CD4-positive, alpha-beta memory T cell (primary cell): ENCODE data around the gene RSBN1. TPM values are rescaled to one million over a fixed set of nuclear protein-coding genes. Genes with fewer than 3 reads are reported as not detected.
A peak's percentile ranks its signal among the peaks of the same experiment; 100 is the strongest.

Experiments
- CTCF ChIA-PET: fragments of 350-600 bp; sonication (Branson Sonifier 250); formaldehyde crosslinking; loops from one replicate; lab custom pipeline; 2021; ENCODE audit warnings: inconsistent platforms; ENCODE audit not compliant: partially characterized antibody; lab: Charles Lee
- POLR2A ChIA-PET: fragments of 350-600 bp; sonication (Branson Sonifier 250); formaldehyde crosslinking; loops from one replicate; lab custom pipeline; 2021; ENCODE audit not compliant: partially characterized antibody; lab: Charles Lee
- DNase-seq, 5 donors: peaks; one replicate each; pipeline versions ENCODE4 v3.0.0 to v3.0.0-alpha.2; 2020 to 2022; ENCODE audit warnings: mixed read lengths in 1 of 5
- H3K27ac ChIP-seq: one replicate; pipeline ENCODE4 v1.7.0; 2013; ENCODE audit warnings: low read depth, low read length
- H3K27me3 ChIP-seq: 2 replicates; pipeline ENCODE4 v1.7.0; 2013; ENCODE audit warnings: mild to moderate bottlenecking, low read length, moderate library complexity; ENCODE audit not compliant: insufficient read depth
- H3K36me3 ChIP-seq: 2 replicates; pipeline ENCODE4 v1.7.0; 2013; ENCODE audit warnings: mild to moderate bottlenecking, low read length, moderate library complexity; ENCODE audit not compliant: insufficient read depth
- H3K4me1 ChIP-seq: 2 replicates; pipeline ENCODE4 v1.7.0; 2013; ENCODE audit warnings: mild to moderate bottlenecking, low read length, moderate library complexity; ENCODE audit not compliant: insufficient read depth
- H3K4me3 ChIP-seq, 2 donors: one replicate each; pipeline ENCODE4 v1.7.0; 2013; ENCODE audit warnings: low read length in 2 of 2, mild to moderate bottlenecking in 1 of 2
- H3K9me3 ChIP-seq, 2 donors: one replicate each; pipeline ENCODE4 v1.7.0; 2013; ENCODE audit warnings: low read length in 2 of 2, control low read depth in 1 of 2; ENCODE audit not compliant: control insufficient read depth in 1 of 2
- H3K27ac Mint-ChIP-seq, 7 donors: one replicate each; pipeline ENCODE4 v1.8.0; 2020 to 2021; ENCODE audit warnings: mixed read lengths in 7 of 7, mild to moderate bottlenecking in 6 of 7, inconsistent platforms in 3 of 7, moderate library complexity in 3 of 7
- H3K27me3 Mint-ChIP-seq, 2 donors: one replicate each; pipeline ENCODE4 v1.8.0; 2020 to 2021; ENCODE audit warnings: mixed read lengths in 2 of 2
- H3K36me3 Mint-ChIP-seq, 2 donors: one replicate each; pipeline ENCODE4 v1.8.0; 2020 to 2021; ENCODE audit warnings: mixed read lengths in 2 of 2, inconsistent platforms in 1 of 2, mild to moderate bottlenecking in 1 of 2
- H3K4me1 Mint-ChIP-seq, 4 donors: one replicate each; pipeline ENCODE4 v1.8.0; 2020 to 2021; ENCODE audit warnings: mixed read lengths in 4 of 4, mild to moderate bottlenecking in 1 of 4
- H3K4me3 Mint-ChIP-seq, 8 donors: one replicate each; pipeline ENCODE4 v1.8.0; 2020 to 2021; ENCODE audit warnings: mixed read lengths in 8 of 8, mild to moderate bottlenecking in 7 of 8, moderate library complexity in 6 of 8, inconsistent platforms in 3 of 8
- H3K9me3 Mint-ChIP-seq, 8 donors: one replicate each; pipeline ENCODE4 v1.8.0; 2020 to 2021; ENCODE audit warnings: mixed read lengths in 8 of 8, mild to moderate bottlenecking in 5 of 8, inconsistent platforms in 3 of 8, moderate library complexity in 1 of 8
- intact Hi-C: fragments of 100-400 bp; cut with micrococcal nuclease; formaldehyde crosslinking; loops from one replicate; pipeline ENCODE4 v1.15.1; 2023
- polyA plus RNA-seq, 2 donors: library from polyadenylated mRNA; unstranded; fragments of 300-500 nt; fragmentation: Illumina TruSeq; gene quantifications; one replicate each; pipeline ENCODE4 v1.2.3, GENCODE V29; 2021
- total RNA-seq, 2 experiments: library from RNA; stranded (reverse); gene quantifications; one replicate each; pipeline ENCODE4 v1.2.3, GENCODE V29; 2021

The RSBN1 gene
- total and polyA plus RNA-seq, 4 experiments from 2014 or later, result 41.1 to 60.2 (median 55.3) TPM

- Histone ChIP-seq H3K4me3 (no peak overlapping the region), H3K27ac (no peak overlapping the region), H3K36me3 (peaks cover 13% of the 10 kb centered on the region), H3K4me1 (peaks cover 44% of the 10 kb centered on the region), H3K27me3 (no peaks in the 10 kb centered on the region), H3K9me3 (no peaks in the 10 kb centered on the region)
- Mint-ChIP-seq H3K27me3 (no peaks in the 10 kb centered on the region), H3K9me3 (no peaks in the 10 kb centered on the region), H3K36me3 (peaks cover 21 to 26% of the 10 kb centered on the region in 2 donors), H3K4me1 (peaks cover 4 to 14% (median 8%) of the 10 kb centered on the region in 4 donors), H3K27ac (peak overlapping the region in 1 of 7 donors; percentile 53), H3K4me3 (no peak overlapping the region)
- intact Hi-C loops, result no loop called here
- CTCF ChIA-PET, result interaction anchor here (1.0 kb wide), 1 partner anchor 19 kb away, joined by 3 read pairs; no protein-coding TSS in a partner anchor
- POLR2A ChIA-PET, result interaction anchor here (2.2 to 5.9 kb wide), 2 partner anchors 18 to 34 kb away, joined by 10 to 45 read pairs; partner anchors contain the start of genes PHTF1 and RSBN1
- no peak for DNase-seq
Measured at GRCh38 chr1:113777561-113777960, 34.7 kb downstream of the RSBN1 start.

GRCh38 chr1:113770031-113770430, 42.2 kb downstream of the RSBN1 start:
- Mint-ChIP-seq H3K9me3 (no peaks in the 10 kb centered on the region), H3K27me3 (no peaks in the 10 kb centered on the region), H3K4me1 (peaks cover 31 to 50% (median 43%) of the 10 kb centered on the region in 4 donors), H3K27ac (peak overlapping the region; percentile 8 to 81 (median 57)), H3K4me3 (peak overlapping the region in 4 of 8 donors; percentile 4 to 43 (median 23)), H3K36me3 (peaks cover 45 to 57% of the 10 kb centered on the region in 2 donors)
- H3K27me3 ChIP-seq, result no peaks in the 10 kb centered on the region
- no peaks in the 10 kb centered on the region for H3K9me3 ChIP-seq
- ChIA-PET POLR2A (interaction anchor here (1.0 to 2.5 kb wide), 3 partner anchors 10 to 41 kb away, joined by 3 to 14 read pairs (median 5); partner anchors contain the start of gene PHTF1), CTCF (interaction anchor here (1.1 to 1.7 kb wide), 4 partner anchors 12 to 697 kb away, joined by 3 to 6 read pairs (median 4); partner anchors contain the start of genes LRIG2 and RSBN1)
- H3K36me3 ChIP-seq, result peaks cover 28% of the 10 kb centered on the region
- H3K27ac ChIP-seq, result no peak overlapping the region
- no peak for DNase-seq
- intact Hi-C loops, result no loop called here
- H3K4me1 ChIP-seq, result peaks cover 15% of the 10 kb centered on the region
- H3K4me3 ChIP-seq, result no peak overlapping the region

GRCh38 chr1:113769601-113769970, 42.7 kb downstream of the RSBN1 start:
- ChIA-PET CTCF (interaction anchor here (1.1 to 1.7 kb wide), 4 partner anchors 11 to 697 kb away, joined by 3 to 6 read pairs (median 4); partner anchors contain the start of genes LRIG2 and RSBN1), POLR2A (interaction anchor here (1.0 to 2.5 kb wide), 3 partner anchors 10 to 42 kb away, joined by 3 to 14 read pairs (median 5); partner anchors contain the start of gene PHTF1)
- no peak overlapping the region for H3K4me3 ChIP-seq
- peaks cover 32% of the 10 kb centered on the region for H3K36me3 ChIP-seq
- H3K27ac ChIP-seq, result no peak overlapping the region
- Mint-ChIP-seq H3K27ac (peak overlapping the region in 6 of 7 donors; percentile 12 to 81 (median 60)), H3K4me1 (peaks cover 31 to 50% (median 43%) of the 10 kb centered on the region in 4 donors), H3K36me3 (peaks cover 45 to 61% of the 10 kb centered on the region in 2 donors), H3K27me3 (no peaks in the 10 kb centered on the region), H3K9me3 (no peaks in the 10 kb centered on the region), H3K4me3 (peak overlapping the region in 2 of 8 donors; percentile 18 to 20)
- DNase-seq, result no peak
- intact Hi-C loops, result no loop called here
- H3K27me3 ChIP-seq, result no peaks in the 10 kb centered on the region
- no peaks in the 10 kb centered on the region for H3K9me3 ChIP-seq
- peaks cover 15% of the 10 kb centered on the region for H3K4me1 ChIP-seq

GRCh38 chr1:113768916-113769600, 43.2 kb downstream of the RSBN1 start:
- no peak overlapping the region for H3K27ac ChIP-seq
- H3K9me3 Mint-ChIP-seq, result no peaks in the 10 kb centered on the region
- H3K27me3 Mint-ChIP-seq, result no peaks in the 10 kb centered on the region
- H3K9me3 ChIP-seq, result no peaks in the 10 kb centered on the region
- peaks cover 33% of the 10 kb centered on the region for H3K36me3 ChIP-seq
- peak overlapping the region; percentile 8 to 93 (median 77) for H3K27ac Mint-ChIP-seq
- no peaks in the 10 kb centered on the region for H3K27me3 ChIP-seq
- H3K4me1 ChIP-seq, result peaks cover 15% of the 10 kb centered on the region
- H3K4me1 Mint-ChIP-seq, result peaks cover 31 to 50% (median 43%) of the 10 kb centered on the region in 4 donors
- intact Hi-C loops, result no loop called here
- POLR2A ChIA-PET, result interaction anchor here (0.8 to 2.5 kb wide), 4 partner anchors 9 to 42 kb away, joined by 3 to 14 read pairs (median 4); partner anchors contain the start of gene PHTF1
- H3K4me3 ChIP-seq, result no peak overlapping the region
- DNase-seq, result no peak
- peaks cover 46 to 63% of the 10 kb centered on the region in 2 donors for H3K36me3 Mint-ChIP-seq
- CTCF ChIA-PET, result interaction anchor here (1.4 to 1.7 kb wide), 3 partner anchors 9 to 696 kb away, joined by 3 to 6 read pairs (median 5); partner anchors contain the start of genes LRIG2, PHTF1 and RSBN1
- peak overlapping the region in 5 of 8 donors; percentile 12 to 45 (median 18) for H3K4me3 Mint-ChIP-seq

- no peak overlapping the region for H3K27ac ChIP-seq
- no peaks in the 10 kb centered on the region for H3K27me3 Mint-ChIP-seq
- ChIA-PET CTCF (no interaction called here), POLR2A (no interaction called here)
- H3K4me1 Mint-ChIP-seq, result peaks cover 21 to 34% (median 29%) of the 10 kb centered on the region in 4 donors
- H3K27me3 ChIP-seq, result no peaks in the 10 kb centered on the region
- H3K36me3 ChIP-seq, result peaks cover 33% of the 10 kb centered on the region
- H3K4me3 ChIP-seq, result no peak overlapping the region
- no peak overlapping the region for H3K4me3 Mint-ChIP-seq
- H3K9me3 ChIP-seq, result no peaks in the 10 kb centered on the region
- H3K36me3 Mint-ChIP-seq, result peaks cover 49 to 55% of the 10 kb centered on the region in 2 donors
- no peaks in the 10 kb centered on the region for H3K9me3 Mint-ChIP-seq
- DNase-seq, result no peak
- H3K27ac Mint-ChIP-seq, result peak overlapping the region in 2 of 7 donors; percentile 7 to 70
- intact Hi-C loops, result no loop called here
- H3K4me1 ChIP-seq, result peaks cover 15% of the 10 kb centered on the region
Measured at GRCh38 chr1:113765306-113766230, 46.7 kb downstream of the RSBN1 start.

GRCh38 chr1:113763661-113764060, 48.6 kb downstream of the RSBN1 start:
- intact Hi-C loops, result no loop called here
- DNase-seq, result no peak
- H3K27ac Mint-ChIP-seq, result peak overlapping the region in 5 of 7 donors; percentile 38 to 77 (median 46)
- Histone ChIP-seq H3K27me3 (no peaks in the 10 kb centered on the region), H3K36me3 (peaks cover 33% of the 10 kb centered on the region), H3K4me1 (peaks cover 7% of the 10 kb centered on the region), H3K27ac (no peak overlapping the region), H3K9me3 (no peaks in the 10 kb centered on the region), H3K4me3 (no peak overlapping the region)
- POLR2A ChIA-PET, result interaction anchor here (2.0 kb wide), 1 partner anchor 48 kb away, joined by 14 read pairs; the partner anchor contains the start of gene RSBN1
- CTCF ChIA-PET, result no interaction called here
- peaks cover 43 to 49% of the 10 kb centered on the region in 2 donors for H3K36me3 Mint-ChIP-seq
- H3K27me3 Mint-ChIP-seq, result no peaks in the 10 kb centered on the region
- H3K4me3 Mint-ChIP-seq, result no peak overlapping the region
- H3K9me3 Mint-ChIP-seq, result no peaks in the 10 kb centered on the region
- peaks cover 11 to 25% (median 18%) of the 10 kb centered on the region in 4 donors for H3K4me1 Mint-ChIP-seq
